GM13977 (cell line): ENCODE results near the gene CALD1.
A peak's percentile ranks its signal among the peaks of the same experiment; 100 is the strongest.

Source experiments
- DNase-seq: peaks from one replicate; pipeline ENCODE4 v3.0.0; 2012; ENCODE audit warnings: low spot score
- CTCF ChIP-seq: IDR thresholded peaks from 2 replicates; pipeline ENCODE4 v1.5.1; 2012; ENCODE audit warnings: mild to moderate bottlenecking, control low read depth; ENCODE audit not compliant: insufficient read depth; ENCODE audit errors: extremely low read depth, missing control alignments
- in situ Hi-C: fragments of 300-500 bp; cut with MboI; formaldehyde crosslinking; loops from one replicate; pipeline ENCODE4 v1.12.0; 2022; ENCODE audit warnings: low sequenced_read_pairs, low pct_unique_long_range_greater_than_20kb, mixed read lengths, inconsistent platforms; ENCODE audit not compliant: unreplicated experiment

CALD1 gene

GRCh38 chr7:134870781-134871180, 91.3 kb downstream of the CALD1 start:
- DNase-seq: no peak
- no peak for TF ChIP-seq CTCF
- in situ Hi-C loops: no loop called here

- in situ Hi-C loops: no loop called here
- DNase-seq: no peak
- no peak for TF ChIP-seq CTCF
These were observed 93.8 kb downstream of the CALD1 start for GRCh38 chr7:134873253-134873652.

GRCh38 chr7:134874407-134874806, 95.0 kb downstream of the CALD1 start:
- no peak for TF ChIP-seq CTCF
- in situ Hi-C loops: no loop called here
- no peak for DNase-seq

- DNase-seq: no peak
- in situ Hi-C loops: no loop called here
These were observed 96.4 kb downstream of the CALD1 start for GRCh38 chr7:134875867-134876266.

GRCh38 chr7:134878746-134879357, 99.4 kb downstream of the CALD1 start:
- TF ChIP-seq CTCF: peak; percentile 36
- no peak for DNase-seq
- in situ Hi-C loops: no loop called here

More at GRCh38 chr7:134875867-134876266, 96.4 kb downstream of the CALD1 start:
- no peak for TF ChIP-seq CTCF

GRCh38 chr7:134879815-134880475, 100.5 kb downstream of the CALD1 start:
- in situ Hi-C loops: no loop called here
- TF ChIP-seq CTCF: no peak
- no peak for DNase-seq
